Ishikawa (cell line): Measurements from ENCODE around the gene ZNF584.

ENCODE experiments used
- CEBPB ChIP-seq: IDR thresholded peaks from 2 replicates; pipeline ENCODE4 v1.6.1; 2012
- CREB1 ChIP-seq: IDR thresholded peaks from 2 replicates; pipeline ENCODE4 v1.6.1; 2012; ENCODE audit warnings: low read depth
- EGR1 ChIP-seq: IDR thresholded peaks from 2 replicates; pipeline ENCODE4 v1.6.1; 2012
- EP300 ChIP-seq: IDR thresholded peaks from 2 replicates; pipeline ENCODE4 v1.6.1; 2012; ENCODE audit warnings: borderline replicate concordance
- FOXM1 ChIP-seq: IDR thresholded peaks from 2 replicates; pipeline ENCODE4 v1.6.1; 2012; ENCODE audit warnings: low read depth, borderline replicate concordance
- MAX ChIP-seq: IDR thresholded peaks from 2 replicates; pipeline ENCODE4 v1.6.1; 2012
- NFIC ChIP-seq: IDR thresholded peaks from 2 replicates; pipeline ENCODE4 v1.6.1; 2012
- RAD21 ChIP-seq: IDR thresholded peaks from 2 replicates; pipeline ENCODE4 v1.6.1; 2012; ENCODE audit warnings: low read depth
- REST ChIP-seq: IDR thresholded peaks from 2 replicates; pipeline ENCODE4 v1.6.1; 2012; ENCODE audit warnings: low read depth, mild to moderate bottlenecking
- TAF1 ChIP-seq: IDR thresholded peaks from 2 replicates; pipeline ENCODE4 v1.6.1; 2012; ENCODE audit warnings: low read depth, mild to moderate bottlenecking
- TCF12 ChIP-seq: IDR thresholded peaks from 2 replicates; pipeline ENCODE4 v1.6.1; 2012; ENCODE audit warnings: low read depth
- TEAD4 ChIP-seq: IDR thresholded peaks from 2 replicates; pipeline ENCODE4 v1.6.1; 2012
- USF1 ChIP-seq: IDR thresholded peaks from 2 replicates; pipeline ENCODE4 v1.6.1; 2012
- YY1 ChIP-seq: IDR thresholded peaks from 2 replicates; pipeline ENCODE4 v1.6.1; 2012; ENCODE audit warnings: low read depth
- ZBTB7A ChIP-seq: IDR thresholded peaks from 2 replicates; pipeline ENCODE4 v1.6.1; 2012; ENCODE audit warnings: low read depth

ZNF584 gene

GRCh38 chr19:58417071-58417470, 8.6 kb downstream of the ZNF584 start:
- TF ChIP-seq EP300 = no peak
- no peak for TF ChIP-seq RAD21
- TF ChIP-seq TCF12 = no peak
- TF ChIP-seq CREB1 = no peak
- no peak for TF ChIP-seq MAX
- no peak for TF ChIP-seq REST
- TF ChIP-seq YY1 = no peak
- no peak for TF ChIP-seq NFIC
- TF ChIP-seq EGR1 = no peak
- TF ChIP-seq TAF1 = no peak
- TF ChIP-seq CEBPB = no peak
- TF ChIP-seq ZBTB7A = no peak
- TF ChIP-seq TEAD4 = no peak
- TF ChIP-seq FOXM1 = no peak
- no peak for TF ChIP-seq USF1

GRCh38 chr19:58428617-58429016, 20.2 kb downstream of the ZNF584 start:
- no peak for TF ChIP-seq USF1
- TF ChIP-seq TAF1 = no peak
- no peak for TF ChIP-seq EP300
- no peak for TF ChIP-seq NFIC
- no peak for TF ChIP-seq CREB1
- TF ChIP-seq TEAD4 = no peak
- TF ChIP-seq ZBTB7A = no peak
- no peak for TF ChIP-seq YY1
- no peak for TF ChIP-seq CEBPB

GRCh38 chr19:58429745-58430144, 21.3 kb downstream of the ZNF584 start:
- TF ChIP-seq CREB1 = no peak
- TF ChIP-seq EP300 = no peak
- no peak for TF ChIP-seq MAX
- TF ChIP-seq TEAD4 = no peak
- TF ChIP-seq USF1 = no peak
- no peak for TF ChIP-seq TCF12
- TF ChIP-seq YY1 = no peak
- TF ChIP-seq ZBTB7A = no peak
- no peak for TF ChIP-seq NFIC
- no peak for TF ChIP-seq CEBPB
- TF ChIP-seq EGR1 = no peak
- TF ChIP-seq RAD21 = no peak
- no peak for TF ChIP-seq REST
- TF ChIP-seq FOXM1 = no peak
- no peak for TF ChIP-seq TAF1

GRCh38 chr19:58434217-58434616, 25.8 kb downstream of the ZNF584 start:
- TF ChIP-seq ZBTB7A (no peak), EP300 (no peak), REST (no peak), TCF12 (no peak), TEAD4 (no peak), CEBPB (no peak), FOXM1 (no peak), MAX (no peak), YY1 (no peak), NFIC (no peak), EGR1 (no peak), USF1 (no peak), TAF1 (no peak), CREB1 (no peak), RAD21 (no peak)
